Keratinocyte (primary cell): ENCODE measurements around the gene A4GALT.

ENCODE experiments used
- EZH2 ChIP-seq: IDR thresholded peaks from one replicate; pipeline ENCODE4 v1.6.1; 2012; ENCODE audit warnings: inconsistent platforms, mild to moderate bottlenecking, low read length, moderate library complexity
- TF ChIP-seq, protein P1 (sequence below), 3 experiments: IDR thresholded peaks in 1 of 3; conservative IDR thresholded peaks in 1 of 3; optimal IDR thresholded peaks in 1 of 3; 2 replicates in 2 of 3; 3 replicates in 1 of 3; pipeline versions ENCODE3 to v1.5.1; 2011; ENCODE audit warnings: low read length in 3 of 3, mild to moderate bottlenecking in 3 of 3, moderate library complexity in 2 of 3, control low read depth in 1 of 3, inconsistent platforms in 1 of 3; ENCODE audit not compliant: insufficient read depth in 2 of 3; ENCODE audit errors: extremely low read depth in 1 of 3

- TF ChIP-seq, protein P1, sequence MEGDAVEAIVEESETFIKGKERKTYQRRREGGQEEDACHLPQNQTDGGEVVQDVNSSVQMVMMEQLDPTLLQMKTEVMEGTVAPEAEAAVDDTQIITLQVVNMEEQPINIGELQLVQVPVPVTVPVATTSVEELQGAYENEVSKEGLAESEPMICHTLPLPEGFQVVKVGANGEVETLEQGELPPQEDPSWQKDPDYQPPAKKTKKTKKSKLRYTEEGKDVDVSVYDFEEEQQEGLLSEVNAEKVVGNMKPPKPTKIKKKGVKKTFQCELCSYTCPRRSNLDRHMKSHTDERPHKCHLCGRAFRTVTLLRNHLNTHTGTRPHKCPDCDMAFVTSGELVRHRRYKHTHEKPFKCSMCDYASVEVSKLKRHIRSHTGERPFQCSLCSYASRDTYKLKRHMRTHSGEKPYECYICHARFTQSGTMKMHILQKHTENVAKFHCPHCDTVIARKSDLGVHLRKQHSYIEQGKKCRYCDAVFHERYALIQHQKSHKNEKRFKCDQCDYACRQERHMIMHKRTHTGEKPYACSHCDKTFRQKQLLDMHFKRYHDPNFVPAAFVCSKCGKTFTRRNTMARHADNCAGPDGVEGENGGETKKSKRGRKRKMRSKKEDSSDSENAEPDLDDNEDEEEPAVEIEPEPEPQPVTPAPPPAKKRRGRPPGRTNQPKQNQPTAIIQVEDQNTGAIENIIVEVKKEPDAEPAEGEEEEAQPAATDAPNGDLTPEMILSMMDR (optimal IDR thresholded peaks at IDR 0.05 in 1 of 3, IDR thresholded peaks at IDR 0.05 in 1 of 3, conservative IDR thresholded peaks at IDR 0.05 in 1 of 3; ENCODE audit: extremely low read depth in 1 of 3, insufficient read depth in 2 of 3, low read length in 3 of 3), result no peak
- no peak for TF ChIP-seq EZH2
These were observed 23.1 kb downstream of the A4GALT start for GRCh38 chr22:42697542-42698013.
